Measurements from ENCODE around the gene ZBTB1.
A peak's percentile ranks its signal among the peaks of the same experiment; 100 is the strongest.

The ZBTB1 gene, protein sequence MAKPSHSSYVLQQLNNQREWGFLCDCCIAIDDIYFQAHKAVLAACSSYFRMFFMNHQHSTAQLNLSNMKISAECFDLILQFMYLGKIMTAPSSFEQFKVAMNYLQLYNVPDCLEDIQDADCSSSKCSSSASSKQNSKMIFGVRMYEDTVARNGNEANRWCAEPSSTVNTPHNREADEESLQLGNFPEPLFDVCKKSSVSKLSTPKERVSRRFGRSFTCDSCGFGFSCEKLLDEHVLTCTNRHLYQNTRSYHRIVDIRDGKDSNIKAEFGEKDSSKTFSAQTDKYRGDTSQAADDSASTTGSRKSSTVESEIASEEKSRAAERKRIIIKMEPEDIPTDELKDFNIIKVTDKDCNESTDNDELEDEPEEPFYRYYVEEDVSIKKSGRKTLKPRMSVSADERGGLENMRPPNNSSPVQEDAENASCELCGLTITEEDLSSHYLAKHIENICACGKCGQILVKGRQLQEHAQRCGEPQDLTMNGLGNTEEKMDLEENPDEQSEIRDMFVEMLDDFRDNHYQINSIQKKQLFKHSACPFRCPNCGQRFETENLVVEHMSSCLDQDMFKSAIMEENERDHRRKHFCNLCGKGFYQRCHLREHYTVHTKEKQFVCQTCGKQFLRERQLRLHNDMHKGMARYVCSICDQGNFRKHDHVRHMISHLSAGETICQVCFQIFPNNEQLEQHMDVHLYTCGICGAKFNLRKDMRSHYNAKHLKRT

DNA sequence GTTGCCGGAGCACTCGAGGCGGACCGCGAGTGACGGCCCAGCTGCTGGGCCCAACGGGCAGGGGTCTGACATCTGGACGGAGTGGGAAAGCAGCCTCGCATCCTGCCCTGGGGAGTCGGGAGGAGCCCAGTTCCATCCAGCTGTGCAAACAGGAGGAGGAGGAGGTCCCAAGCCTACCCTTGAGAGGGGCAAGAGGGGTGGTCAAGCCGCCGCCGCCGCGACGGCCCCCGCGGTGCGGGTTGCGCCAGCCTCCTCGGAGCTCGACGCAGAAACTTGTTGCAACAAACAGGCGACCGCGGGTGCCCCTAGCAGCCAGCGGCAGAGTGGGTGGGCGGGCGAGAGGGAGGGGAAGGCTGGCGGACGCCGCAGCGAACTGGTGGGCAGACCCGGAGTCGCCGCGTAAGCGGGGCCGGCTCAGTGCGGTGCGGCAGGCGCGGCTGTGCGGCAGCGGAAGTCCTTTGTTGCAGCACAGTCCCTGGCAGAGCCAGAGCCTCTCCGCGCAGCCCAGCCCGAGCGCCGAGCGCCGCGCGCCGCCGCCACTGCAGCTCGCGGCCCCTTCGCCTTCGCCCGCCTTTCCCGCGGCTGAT lies at the start of gene ZBTB1:
Gene ZBTB1, plus strand, starts transcription at position 461 of the 587 bp plus-strand sequence. CDS start 16,735 bp downstream, outside the sequence.
- DNase-seq, result peak; percentile 47

DNA sequence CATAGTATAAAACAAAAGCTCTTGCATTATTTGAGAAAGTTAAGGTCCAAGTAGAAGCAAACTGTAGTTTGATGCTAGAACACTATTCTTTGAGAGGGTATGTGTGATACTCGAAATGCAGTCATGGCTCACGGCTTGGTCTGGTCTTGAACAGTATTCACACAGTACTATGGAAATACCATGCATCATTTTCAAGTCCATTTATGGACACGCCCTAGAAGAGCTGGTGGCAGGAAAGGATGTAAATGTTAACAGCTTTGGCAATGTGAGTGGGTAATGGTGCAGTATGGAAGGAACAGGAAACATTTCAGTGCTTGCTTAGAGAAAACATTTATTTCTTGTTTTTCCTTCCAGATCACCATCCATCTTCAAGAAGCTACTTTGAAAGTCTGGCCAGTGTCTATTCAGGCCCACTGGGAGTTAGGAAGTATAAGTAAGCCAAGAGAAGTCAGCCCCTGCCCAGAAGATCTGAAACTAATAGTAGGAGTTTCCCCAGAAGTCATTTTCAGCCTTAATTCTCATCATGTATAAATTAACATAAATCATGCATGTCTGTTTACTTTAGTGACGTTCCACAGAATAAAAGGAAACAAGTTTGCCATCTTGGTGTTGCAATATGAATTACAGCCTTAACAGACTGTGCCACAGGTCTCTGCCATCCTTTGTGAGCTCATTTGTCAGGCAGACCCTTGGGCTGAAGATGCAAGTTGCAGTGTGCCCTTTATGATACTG lies 45.0 kb upstream of the ZBTB1 start:
- no peak for DNase-seq

DNA sequence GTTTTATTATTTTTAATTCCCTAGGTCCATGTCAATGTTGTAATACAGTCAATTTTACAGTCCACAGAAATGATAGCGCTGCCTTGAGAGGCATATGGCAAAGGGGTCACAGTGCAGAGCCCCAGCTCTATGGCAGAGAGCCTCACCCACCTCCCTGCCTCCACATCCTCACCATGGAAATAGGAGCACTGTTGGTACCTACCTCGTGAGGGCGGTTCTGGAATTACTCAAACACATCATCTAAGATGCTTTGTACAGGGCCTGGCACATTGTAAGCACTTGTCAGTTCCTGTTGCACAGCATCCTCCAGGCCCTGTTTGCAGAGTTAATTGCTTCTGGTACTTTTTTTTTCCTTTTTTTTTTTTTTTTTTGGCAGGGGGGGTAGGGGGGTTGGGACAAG lies 43.3 kb upstream of the ZBTB1 start:
- DNase-seq, result no peak

DNA sequence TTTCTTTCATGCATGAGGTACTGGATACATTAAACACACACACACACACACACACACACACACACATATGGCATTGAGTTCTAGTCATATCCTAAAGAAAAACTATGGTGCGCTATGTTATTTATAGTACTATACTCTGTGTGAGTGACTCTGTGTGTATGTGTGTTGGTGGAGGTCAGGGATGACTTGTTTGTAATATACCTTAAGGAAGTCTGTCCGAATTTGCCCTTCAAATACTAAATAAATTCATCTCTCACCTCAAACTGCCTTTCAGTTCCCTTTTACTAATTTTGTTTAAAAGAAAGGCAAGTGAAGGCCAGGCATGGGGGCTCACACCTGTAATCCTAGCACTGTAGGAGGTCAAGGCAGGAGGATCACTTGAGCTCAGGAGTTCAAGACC lies 41.4 kb upstream of the ZBTB1 start:
- no peak for DNase-seq

DNA sequence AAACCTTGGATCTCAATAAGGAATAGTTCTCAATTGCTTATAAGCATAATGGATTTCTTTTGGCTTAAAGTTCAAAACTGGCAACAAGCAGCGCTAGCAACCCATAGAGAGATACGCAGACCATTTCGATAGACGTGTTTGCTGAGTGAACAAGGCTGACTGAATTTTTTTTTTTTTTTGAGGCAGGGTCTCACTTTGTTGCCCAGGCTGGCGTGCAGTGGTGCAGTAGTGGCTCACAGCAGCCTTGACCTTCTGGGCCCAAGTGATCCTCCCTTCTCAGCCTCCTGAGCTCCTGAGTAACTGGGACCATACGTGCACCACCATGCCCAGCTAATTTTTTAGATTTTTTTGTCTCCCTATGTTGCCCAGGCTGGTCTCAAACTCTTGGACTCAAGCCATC lies 40.7 kb upstream of the ZBTB1 start:
- no peak for DNase-seq

DNA sequence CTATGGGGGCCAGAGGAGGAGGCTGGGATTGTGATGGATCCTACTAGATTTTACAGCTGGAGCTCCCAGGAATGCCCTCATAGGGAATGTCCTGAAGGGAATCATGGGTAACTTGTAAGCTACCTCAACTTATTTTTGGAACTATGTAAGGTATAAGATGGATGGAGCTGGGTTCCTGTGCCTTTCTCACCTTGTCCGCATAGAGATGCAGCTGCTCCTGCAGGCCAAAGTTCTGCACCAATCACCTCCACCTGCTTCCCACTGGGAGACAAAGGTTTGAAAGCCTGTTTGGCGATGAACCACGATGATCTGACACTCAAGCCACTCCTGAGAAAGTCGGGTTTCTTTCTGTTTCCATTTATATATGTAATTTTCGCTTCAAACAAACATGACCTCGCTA lies 39.9 kb upstream of the ZBTB1 start:
- peak; percentile 28 for DNase-seq

DNA sequence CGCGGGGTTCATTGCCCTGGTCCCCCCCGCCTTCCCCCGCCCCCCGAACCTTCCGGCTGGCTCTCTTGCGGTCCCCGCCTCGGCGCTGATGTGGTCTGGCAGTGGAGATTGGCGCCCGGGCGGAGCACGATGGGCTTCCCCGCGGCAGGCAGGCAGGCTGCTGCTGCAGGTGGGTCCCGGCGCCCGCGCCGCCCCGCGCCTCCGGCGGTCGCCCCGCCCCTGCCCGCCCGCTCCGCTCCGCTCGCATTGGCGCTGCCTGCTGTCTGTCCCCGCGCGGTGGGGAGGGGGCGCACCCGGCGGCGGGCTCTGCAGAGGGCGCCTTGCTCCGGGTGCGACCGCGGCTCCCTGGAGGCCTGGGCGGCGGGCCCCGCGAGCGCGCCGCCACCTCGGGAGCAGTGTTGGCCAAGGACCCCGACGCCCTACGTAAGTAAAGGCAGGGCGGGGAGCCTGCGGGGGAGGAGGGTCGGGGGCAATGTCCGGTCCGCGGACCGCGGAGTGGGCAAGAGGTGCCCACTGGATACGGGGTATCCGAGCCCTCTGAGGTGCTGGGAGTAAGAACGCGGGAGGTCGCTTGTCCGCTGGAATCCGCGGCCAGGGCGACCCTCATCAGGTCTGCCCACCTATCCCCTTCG lies 39.3 kb upstream of the ZBTB1 start, which contains the start of gene AKAP5:
Gene AKAP5, plus strand, starts transcription at position 309 of the 632 bp plus-strand sequence. CDS start 2,896 bp downstream, outside the sequence.
- DNase-seq, result peak; percentile 78

DNA sequence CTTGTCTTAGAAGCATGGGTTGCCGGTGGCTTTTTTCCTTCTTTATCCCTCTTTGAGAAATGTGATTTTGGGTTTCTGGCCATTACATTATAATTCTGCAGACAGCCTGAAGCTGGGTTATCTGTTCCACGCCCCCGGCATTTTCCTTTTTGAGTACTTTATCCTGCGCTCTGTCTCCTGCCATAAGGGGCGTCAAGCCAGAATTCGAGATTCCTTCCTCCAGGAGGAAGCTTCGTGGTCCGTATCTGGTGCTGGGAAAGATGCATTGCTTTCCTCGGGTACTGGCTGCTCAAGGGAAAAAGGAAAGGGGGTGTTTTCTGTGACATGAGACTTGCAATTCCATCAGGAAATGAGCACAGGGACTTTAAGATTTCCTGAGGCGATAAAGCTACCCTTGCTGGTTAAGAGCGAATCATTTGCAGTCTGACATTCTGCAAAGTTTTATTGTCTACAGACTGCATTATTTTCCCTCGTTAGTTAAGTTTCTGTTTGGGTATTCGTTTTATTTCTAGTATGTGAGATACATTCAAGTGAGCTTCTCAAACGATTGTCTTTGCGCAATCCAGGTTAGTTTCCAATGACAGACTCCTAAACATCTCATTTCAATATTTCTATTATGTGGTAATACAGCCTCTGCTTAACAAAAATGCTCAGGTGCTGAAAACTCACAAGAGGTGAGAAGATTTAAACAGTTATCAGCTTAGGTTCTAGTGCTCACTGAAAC lies 38.6 kb upstream of the ZBTB1 start:
- DNase-seq, result no peak

DNA sequence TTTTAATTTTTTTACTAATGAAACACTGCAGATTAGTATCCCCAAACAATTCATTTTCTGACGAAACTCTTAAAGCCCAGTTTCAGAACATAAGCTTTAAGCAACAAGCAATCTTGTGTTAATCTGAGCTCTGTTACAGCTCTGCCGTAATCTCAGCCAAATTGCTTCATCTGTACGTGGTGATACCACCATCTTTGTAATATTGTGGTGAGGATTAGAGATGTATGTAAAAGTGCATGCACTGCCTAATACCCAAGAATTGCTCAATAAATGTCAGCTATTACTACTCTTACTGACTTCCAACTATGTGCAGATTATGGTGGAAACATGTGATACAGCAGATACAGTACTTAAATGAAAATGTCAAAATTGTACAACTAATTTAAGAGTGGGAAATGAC lies 37.5 kb upstream of the ZBTB1 start:
- no peak for DNase-seq

DNA sequence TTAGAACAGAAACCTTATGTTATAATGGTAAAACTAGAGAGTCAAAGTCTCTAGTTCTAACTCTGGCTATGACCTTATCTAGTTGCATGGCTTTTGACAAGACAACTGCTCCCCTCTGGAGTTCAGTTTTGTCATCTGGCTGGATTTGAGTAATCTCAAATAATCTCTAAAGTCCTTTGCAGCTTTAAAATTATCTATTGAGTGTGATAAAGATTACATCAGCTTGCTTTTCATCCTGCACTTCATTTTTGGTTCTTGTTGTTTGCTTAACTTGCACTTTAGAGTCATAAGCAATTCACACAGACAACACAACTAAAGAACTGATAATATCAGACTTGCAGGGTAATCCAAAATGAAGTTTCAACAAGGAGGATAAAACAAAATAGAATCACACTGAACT lies 37.0 kb upstream of the ZBTB1 start:
- no peak for DNase-seq

DNA sequence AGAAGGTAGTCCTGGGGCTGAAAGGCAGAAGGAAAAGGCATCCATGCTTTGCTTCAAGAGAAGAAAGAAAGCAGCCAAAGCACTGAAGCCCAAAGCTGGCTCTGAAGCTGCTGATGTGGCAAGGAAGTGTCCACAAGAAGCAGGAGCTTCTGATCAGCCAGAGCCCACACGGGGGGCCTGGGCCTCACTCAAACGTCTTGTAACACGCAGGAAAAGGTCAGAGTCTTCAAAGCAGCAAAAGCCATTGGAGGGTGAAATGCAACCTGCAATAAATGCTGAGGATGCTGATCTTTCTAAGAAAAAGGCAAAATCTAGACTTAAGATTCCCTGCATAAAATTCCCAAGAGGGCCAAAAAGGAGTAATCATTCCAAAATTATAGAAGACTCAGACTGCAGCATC lies 36.1 kb upstream of the ZBTB1 start:
- DNase-seq, result no peak

DNA sequence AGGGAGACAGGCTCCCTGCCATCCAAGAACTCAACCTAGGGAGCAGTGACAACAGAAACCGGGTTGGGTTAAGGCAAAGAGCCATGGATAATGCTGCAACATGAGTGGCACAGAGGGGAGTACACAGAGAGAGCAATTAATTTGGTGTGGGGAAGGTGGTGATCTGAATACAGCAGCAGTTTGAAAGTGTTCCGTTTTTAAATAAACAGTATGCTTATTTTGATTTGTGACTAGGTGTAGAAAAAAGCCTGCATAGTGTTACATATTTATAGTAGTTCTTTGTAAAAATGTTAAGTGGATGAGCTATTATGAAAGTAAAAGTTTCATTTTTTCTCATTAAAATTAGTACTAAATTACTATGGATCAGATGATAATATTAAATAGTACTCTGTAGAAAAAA lies 30.5 kb upstream of the ZBTB1 start:
- peak; percentile 34 for DNase-seq

DNA sequence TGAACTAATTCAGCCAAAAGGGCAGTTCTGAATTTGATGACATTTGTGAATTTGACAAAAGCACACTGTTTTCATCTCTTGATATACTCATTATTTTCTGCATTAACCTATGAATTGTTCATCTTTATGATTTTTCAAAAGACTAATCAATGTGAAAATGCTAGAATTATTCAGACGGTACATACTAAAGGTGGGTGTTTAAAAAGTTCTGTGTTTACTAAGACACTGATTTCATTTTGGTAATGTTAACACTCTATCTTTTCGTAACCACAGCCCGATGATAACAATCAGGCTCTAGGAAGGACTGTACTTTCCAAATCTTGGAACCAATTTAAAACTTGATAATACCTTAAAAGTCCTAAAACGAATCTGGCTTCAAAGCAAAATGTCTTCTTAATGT lies 29.9 kb upstream of the ZBTB1 start:
- no peak for DNase-seq

DNA sequence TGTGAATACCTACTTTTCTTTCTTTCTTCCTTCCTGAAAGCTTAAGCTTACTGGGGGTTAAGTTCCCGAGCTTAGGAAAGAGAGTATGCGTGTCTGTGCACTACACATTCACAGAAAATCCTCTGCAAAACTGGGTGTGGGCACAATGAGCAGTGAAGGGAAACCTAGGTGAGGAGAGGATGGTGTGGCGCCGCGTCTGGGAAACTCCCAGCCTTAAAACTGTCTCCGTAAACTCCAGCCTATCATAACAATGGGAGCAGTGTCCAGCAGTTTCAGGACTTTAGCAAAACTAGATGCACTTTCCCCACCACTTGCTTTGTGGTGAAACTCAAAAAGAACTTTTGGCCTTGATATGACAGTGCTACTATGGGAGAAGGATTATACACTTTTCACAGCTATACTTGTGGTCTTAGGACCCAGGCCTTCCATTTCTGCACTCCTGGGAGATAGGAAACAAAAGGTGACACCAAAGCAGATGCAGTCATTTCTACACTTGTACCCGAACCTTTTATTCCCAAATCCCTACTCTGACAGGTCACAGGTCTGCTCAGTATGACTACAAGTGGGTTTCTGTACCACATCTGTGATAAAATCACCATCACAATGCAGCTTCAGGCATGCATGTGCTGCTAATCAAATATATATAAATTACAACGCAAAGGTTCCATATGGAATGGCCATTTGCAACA lies 28.8 kb upstream of the ZBTB1 start:
- DNase-seq, result no peak

DNA sequence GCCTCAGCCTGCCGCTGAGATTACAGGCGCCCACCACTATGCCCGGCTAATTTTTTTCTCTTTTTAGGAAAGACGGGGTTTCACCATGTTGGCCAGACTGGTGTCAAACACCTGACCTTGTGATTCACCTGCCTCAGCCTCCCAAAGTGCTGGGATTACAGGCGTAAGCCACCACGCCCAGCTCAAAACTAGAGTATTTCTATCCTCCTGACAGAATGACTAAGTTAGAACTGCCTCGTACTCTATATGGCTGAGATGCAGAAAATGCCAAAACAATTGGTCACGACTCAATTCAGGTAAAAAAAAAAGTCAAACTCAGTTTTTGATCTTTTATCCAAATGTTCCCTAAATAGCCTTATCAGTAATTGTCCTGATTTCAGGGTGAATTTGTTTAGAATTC lies 28.1 kb upstream of the ZBTB1 start:
- no peak for DNase-seq

DNA sequence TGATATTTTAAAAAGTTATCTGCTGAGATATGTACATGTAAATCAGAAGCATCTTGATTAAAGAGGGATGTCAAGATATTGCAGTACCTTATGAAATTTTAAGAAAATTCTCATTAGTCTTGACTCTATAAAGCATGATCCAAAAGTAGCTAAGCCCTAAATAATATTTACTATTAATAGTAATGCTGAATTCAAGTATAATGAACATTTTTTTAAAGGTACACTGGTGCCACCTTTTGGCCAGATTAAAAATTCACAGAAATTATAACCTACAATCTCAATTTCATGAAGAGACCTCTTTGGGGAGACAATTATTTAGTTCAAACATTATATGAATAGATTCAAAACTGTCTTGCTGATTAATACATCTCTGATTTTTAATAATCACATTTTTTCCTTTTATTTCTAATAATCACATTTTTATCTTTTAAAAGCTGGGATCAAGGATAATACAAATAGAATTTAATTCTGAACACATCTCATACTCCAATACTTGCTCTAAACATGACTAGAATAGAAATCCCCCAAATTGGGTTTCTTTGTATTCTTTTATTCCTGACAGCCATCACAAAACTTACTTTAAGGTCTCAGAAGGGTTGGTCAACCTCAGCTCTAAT lies 25.8 kb upstream of the ZBTB1 start:
- no peak for DNase-seq

DNA sequence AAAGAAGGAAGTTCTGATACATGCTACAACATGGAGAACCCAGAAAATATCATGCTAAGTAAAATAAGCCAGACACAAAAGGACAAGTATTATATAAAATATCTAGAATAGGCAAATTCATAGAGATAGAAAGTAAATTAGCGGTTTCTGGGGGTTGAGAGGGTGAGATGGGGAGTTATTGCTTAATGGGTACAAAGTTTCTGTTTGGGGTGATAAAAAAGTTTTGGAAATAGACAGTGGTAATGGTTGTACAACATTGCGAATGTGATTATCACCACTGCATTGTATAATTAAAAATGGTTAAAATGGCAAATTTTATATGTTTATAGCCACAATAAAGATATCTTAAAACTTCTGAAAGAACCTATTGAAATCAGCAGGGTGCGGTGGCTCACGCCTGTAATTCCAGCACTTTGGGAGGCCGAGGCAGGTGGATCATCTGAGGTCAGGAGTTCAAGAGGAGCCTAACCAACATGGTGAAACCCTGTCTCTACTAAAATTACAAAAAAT lies 15.9 kb upstream of the ZBTB1 start:
- no peak for DNase-seq

DNA sequence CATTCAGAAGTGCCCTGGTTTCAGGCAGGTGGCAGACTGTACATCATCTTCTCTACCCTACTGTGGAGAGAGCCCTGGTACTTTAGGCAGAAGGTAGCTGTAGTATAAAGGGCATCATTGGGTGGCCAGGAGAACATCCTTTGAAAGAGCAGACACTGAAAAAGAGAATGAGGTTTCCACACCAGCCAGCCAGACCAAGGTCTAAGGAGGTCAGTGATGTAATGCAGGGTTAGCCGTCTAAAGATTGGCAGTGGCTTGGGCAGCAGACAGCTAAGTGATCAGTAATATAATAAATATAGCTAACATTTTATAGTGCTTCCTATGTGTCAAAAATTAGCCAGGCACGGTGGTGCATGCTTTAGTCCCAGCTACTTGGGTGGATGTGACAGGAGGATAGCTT lies 12.9 kb upstream of the ZBTB1 start:
- no peak for DNase-seq

DNA sequence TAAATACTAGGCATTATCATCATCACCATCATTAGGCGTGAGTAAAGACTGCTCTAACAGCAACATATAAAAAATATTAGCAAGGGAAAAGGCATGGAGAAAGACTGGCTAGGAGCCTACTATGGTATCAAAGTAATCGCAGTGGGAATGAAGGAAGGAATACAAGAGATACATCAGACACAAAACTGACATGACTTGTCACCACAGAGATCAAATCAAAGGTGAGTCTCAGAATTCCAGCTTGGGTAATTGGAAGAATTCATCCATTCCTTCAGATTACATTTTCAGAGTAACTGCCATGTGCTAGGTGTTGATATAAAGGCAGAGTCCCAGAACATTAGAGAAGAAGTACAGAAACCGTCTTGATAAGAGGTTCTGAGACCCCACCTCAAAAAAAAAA lies 11.1 kb upstream of the ZBTB1 start:
- DNase-seq, result no peak

DNA sequence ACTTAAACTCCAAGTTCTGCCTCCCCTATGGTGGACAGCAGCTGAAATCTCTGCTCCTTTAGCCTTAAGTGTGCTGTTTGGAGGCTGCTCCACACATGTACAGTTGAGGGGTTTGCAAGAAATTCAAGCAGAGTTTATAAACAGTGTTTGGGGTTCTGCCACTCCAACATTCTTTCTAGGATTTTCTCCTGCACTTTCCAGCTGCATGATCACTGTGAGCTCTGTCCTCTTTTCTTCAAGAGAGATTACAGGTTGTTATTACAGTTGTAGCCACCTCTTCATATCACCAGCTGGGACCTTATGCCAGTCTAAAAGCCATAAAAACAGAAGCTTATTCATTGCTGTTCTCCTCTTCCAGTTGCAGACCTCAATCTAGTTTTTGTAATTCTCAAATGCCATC lies 9.3 kb upstream of the ZBTB1 start:
- no peak for DNase-seq

DNA sequence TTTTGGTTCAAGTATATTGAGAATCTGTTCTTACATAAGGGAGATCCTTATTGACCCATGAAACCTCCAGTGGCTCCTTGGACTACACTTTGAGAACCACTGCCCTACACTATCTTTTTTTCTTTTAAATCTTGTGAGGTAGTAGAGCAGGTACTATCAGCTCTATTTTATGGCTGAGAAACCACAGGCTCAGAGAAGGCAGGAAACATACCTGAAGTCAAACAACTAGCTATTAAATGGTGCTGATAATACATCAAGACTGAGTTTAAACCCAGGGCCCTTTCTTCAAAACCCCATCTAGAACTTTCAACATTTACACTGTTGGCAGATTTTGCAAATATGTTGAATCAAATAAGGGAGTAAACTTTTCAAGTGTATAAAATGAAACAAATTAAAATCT lies 7.8 kb upstream of the ZBTB1 start:
- no peak for DNase-seq

All from NCI-H2107 (cell line).